ENCODE results near the gene GATAD2A.

Gene GATAD2A

GRCh38 chr19:19422156-19422555, 16.7 kb downstream of the GATAD2A start:
- DNase-seq = no peak

- no peak for DNase-seq
Measured at GRCh38 chr19:19423322-19423721, 17.8 kb downstream of the GATAD2A start.

DNA sequence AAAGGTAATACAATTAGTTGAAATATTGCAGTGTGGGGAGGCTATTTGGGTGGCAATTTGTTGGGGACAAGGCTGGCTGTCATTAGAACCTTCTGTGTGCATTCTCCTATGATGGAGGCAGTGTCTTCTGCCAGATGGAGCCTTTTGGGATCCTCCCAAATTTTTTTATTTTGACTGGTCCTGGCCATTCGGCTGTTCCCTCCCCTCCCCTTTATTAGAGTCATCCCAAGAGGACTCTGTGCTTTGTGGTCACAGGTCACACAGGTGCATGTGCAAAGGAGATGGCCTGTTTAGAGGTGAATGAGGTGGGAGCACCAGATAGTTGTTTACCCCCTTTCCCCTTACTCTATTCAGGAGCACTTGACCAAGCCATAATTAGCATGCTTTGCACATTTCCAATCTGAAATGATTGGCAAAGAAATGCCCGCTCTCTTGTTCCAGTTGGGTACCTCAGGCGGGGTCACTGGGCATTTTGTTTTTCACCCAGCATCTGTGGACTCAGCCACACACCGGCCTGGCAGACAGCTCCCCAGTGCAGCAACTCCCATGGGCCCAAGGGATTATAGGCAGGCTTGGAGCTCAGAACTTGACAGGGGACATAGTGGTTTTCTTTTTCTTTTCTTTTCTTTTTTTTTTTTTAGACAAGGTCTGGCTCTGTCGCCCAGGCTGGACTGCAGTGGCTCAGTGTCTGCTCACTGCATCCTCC, 19.8 kb downstream of the GATAD2A start:
- no peak for DNase-seq

DNA sequence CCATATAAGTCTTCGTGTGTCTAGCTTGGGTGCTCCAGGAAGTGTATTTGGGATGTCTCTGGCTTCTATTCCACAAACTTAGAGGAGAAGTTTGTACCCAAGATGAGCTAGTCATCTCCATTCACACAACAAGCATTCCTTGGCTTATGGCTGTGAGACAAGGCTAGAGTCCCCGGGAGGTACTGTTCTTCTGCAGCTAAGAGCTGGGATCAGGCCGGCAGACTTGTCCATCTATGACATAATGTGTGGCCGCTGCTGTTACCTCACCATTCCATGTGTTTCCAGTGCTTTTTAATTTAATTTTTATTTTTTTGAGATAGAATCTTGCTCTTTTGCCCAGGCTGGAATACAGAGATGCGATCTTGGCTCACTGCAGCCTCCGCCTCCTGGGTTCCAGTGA, 20.7 kb downstream of the GATAD2A start:
- no peak for DNase-seq

DNA sequence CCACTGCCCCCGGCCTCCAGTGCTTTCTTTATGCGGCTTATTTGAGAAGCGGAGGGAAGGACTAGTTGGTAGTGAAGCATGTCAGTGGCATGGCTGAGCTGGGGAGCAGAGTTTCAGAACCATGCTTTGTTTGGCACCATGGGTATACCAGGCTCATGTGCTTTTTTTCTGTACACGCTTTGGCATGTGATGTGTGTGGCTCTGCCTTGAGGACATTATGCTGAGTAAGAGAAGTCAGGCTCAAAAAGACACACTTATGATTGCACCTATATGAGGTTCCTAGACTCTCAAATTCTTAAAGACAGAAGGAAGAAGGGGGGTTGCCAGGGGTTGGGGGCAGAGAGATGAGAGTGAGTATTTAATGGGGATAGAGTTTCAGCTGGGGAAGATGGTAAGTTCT, 21.3 kb downstream of the GATAD2A start:
- no peak for DNase-seq

DNA sequence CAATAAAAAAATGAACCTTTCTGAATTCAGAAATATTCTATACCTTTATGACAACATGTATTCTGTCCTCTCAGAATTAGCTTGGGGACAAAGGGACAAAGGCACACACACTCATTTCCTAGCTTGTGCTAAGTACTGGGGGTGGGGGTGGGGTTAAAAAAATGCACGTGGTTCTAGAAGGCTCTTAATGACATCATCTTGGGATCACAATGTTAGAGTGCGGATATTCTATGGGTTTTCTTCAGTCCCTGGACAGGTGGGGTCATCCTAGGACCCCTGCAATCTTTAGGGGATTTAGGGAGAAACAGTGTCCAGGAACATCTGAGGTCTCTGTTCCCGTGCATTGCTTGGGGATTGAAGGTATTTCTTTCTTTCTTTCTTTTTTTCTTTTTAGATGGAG, 21.8 kb downstream of the GATAD2A start:
- DNase-seq = no peak

DNA sequence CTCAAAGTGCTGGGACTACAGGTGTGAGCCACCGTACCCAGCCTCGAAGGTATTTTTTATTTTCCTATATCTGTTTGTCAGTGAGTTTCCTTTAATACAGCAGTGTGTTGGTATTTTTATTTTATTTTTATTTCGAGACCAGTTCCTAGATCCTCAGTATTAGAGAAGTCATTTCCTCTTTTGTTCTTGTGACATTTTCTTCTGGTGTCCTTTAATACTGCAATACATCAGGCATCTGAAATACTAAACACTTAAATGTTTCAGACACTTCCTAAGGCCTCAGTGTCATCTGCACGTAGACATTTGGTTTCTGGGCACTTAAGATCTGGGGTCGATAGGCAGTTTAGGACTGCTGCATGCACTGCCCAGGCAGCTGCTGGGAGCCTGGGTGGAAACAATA, 22.5 kb downstream of the GATAD2A start:
- DNase-seq = no peak

DNA sequence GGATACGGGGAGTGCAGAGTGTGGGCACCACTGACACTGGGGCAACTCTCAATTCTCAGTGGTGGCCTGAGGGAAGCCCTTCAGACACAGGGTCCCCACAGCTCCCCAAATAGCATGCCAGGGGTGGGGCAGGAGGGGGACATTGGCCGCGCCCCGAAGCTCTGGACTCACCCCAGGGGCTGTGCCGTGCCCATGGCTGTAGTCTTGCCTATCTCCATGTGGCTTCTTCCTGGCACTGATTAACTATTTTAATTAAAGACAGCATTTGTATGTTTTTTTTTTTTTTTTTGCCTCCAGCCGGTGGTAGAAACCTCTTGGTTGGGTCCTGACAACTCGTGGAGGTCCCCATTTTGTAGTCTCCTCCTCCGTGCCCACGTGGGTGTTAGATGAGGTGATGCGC, 23.3 kb downstream of the GATAD2A start:
- no peak for DNase-seq

GRCh38 chr19:19429361-19429760, 23.9 kb downstream of the GATAD2A start:
- DNase-seq = no peak

DNA sequence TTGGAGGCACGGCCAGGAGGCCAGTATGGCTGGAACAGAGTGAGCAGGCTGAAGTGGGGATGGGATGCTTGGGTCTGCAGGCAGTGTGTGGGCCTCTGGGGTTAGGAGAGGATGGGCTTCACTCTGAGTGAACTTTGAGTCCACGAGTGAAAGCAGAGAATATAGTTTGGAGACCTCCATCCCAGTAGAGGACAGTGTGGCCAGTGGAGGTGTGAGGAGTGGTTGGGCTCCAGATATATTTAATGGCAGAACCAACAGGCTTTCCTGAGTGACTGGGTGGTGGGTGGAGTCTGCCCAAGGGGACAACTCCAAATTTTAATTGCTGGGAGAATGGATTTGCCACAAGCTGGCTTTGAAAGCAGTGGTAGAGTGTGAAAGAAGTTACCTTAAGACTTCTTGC, 27.3 kb downstream of the GATAD2A start:
- no peak for DNase-seq

DNA sequence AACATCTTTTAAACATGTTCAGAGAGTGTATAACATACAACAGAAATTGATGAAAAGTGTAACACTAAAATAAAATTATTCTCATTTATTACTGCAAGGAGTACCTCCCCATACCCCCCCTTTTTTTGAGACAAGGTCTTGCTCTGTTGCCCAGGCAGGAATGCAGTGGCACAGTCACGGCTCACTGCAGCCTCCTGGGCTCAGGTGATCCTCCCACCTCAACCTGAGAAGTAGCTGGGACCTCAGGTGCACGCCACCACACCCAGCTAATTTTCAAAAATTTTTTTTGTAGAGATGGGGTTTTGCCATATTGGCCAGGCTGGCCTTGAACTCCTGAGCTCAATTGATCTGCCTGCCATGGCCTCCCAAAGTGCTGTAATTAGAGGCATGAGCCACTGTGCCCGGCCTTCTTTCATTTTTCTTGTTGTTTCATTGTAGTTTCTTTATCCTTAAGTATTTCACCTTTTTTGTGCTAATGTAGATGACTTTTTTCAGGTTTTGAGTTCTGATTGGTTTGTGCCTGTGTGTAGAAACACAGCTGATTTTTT, 28.3 kb downstream of the GATAD2A start:
- DNase-seq = no peak

GRCh38 chr19:19434483-19435045, 29.1 kb downstream of the GATAD2A start:
- no peak for DNase-seq

GRCh38 chr19:19436137-19436691, 30.7 kb downstream of the GATAD2A start:
- no peak for DNase-seq

GRCh38 chr19:19438366-19439175, 33.1 kb downstream of the GATAD2A start:
- DNase-seq = no peak

DNA sequence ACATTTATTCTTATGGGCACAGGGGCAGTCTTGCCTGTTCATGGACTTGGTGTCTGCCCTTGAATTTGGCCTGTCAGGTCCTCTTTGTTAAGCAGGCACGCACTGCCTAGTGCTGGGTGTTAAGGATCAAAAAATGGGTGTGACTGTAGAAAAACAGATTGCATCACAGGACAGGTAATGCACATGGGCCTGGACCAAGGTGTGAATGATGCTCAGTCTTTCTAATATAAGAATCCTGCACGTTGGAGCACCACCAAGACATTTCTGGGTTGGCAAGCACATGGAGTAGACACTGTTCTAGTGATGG, 33.7 kb downstream of the GATAD2A start:
- no peak for DNase-seq

GRCh38 chr19:19443283-19443682, 37.8 kb downstream of the GATAD2A start:
- DNase-seq = no peak

DNA sequence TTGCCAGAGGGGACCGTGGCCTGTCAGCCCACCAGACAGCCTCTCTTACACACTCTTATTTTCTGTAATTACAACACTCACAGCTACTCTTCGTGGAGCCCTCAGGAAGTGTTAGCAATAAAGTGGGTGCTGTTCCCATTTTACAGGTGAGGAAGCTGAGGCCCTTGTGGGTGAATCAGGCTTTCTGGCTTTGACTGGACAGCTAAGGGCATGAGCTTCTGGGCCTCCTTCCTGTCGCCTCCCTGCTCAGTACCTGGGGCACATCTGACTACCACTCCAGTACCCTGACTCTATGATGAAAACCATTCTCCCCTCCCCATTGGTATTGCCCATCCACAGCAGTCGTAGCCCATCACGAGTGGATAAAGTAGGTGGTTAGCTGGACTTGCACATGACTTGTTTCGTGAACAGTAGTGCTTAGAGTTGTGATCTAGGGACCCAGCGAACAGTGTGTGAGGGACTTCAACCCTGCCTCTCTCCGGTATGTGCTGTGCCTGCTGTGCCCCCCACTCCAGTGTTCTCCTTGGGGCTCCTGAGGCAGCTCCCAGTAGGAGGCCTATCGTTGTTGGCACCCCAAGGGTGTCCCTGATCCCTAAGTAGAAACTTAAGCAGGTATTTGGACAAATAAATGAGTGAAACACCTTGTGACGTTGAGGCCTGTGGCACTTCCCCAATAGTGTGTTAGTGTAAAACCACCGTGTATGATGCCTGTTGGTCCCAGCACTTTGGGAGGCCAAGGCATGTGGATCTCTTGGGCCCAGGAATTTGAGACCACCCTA, 38.6 kb downstream of the GATAD2A start:
- DNase-seq = no peak

GRCh38 chr19:19444681-19445155, 39.2 kb downstream of the GATAD2A start:
- no peak for DNase-seq

GRCh38 chr19:19445288-19445687, 39.8 kb downstream of the GATAD2A start:
- DNase-seq = no peak

DNA sequence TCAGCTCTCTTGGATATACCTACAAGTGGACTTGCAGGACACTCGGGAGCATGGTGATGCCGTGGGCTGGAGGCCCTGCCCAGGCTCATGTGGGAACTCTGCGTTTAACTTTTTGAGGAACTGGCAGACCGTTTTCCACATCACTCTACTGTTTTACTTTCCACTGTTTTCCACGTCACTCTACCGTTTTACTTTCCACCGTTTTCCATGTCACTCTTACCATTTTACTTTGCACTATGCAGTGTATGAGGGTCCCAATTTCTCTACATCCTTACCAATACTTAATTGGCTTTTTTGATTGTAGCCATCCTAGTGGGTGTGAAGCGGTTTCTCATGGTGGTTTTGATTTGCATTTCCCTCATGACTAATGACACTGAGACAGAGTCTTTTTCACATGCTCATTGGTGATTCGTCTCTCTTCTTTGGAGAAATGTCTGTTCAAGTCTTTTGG, 40.5 kb downstream of the GATAD2A start:
- no peak for DNase-seq

DNA sequence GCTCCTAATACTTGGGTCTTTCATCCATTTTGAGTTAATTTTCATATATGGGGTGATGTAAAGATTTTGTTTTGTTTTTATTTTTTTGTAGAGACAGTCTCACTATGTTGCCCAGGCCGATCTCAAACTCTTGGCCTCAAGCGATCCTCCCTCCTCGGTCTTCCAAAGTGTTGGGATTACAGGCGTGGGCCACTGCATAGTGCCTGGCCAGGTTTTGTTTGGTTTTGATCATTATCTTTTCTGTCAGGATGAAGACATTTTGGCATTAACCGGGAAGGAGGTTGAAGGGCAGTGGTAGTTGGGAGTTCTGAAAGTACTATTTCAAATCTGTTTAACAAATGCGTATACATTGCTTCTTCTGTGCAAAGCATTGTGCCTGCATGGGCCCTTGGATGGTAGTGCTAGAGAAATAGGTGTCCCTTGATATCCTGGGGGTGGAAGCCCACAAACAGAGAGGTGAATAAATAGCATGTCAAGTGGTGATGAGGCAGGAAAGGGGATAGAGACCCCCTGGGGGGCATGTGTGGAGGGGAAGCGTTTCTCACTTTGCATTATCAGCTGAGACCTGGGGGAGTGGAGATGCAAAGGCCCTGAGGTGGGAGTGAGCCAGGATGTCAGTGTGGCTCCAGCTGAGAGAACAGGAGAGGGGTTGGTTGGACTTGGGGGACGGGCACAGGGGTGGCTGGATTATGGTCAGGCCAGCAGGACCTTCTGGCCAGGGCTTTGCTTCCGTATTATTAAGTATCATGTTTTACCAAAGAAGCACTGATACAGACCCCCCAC, 41.4 kb downstream of the GATAD2A start:
- DNase-seq = no peak

Data from NCI-H1930 (cell line).